ENCODE results near the gene HORMAD2.

DNA sequence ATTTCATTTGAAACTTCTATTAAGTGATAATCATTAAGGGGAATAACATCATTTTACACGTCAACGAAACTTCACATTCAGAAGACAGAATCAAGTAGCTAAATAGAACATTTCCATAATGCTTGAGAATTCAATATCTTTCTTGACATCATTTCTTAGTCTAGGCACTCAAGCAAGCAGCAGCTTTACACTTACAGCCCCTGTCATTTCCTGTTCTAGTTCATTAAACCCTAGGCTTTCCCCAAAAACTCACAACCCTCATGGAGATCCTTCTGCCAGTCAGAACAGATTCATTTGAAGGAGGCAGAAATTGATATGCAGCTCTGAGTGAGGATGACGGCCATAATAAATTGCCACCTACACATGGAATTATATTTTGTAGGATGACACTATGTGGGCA lies 5.3 kb upstream of the HORMAD2 start:
- TF ChIP-seq, protein P1, sequence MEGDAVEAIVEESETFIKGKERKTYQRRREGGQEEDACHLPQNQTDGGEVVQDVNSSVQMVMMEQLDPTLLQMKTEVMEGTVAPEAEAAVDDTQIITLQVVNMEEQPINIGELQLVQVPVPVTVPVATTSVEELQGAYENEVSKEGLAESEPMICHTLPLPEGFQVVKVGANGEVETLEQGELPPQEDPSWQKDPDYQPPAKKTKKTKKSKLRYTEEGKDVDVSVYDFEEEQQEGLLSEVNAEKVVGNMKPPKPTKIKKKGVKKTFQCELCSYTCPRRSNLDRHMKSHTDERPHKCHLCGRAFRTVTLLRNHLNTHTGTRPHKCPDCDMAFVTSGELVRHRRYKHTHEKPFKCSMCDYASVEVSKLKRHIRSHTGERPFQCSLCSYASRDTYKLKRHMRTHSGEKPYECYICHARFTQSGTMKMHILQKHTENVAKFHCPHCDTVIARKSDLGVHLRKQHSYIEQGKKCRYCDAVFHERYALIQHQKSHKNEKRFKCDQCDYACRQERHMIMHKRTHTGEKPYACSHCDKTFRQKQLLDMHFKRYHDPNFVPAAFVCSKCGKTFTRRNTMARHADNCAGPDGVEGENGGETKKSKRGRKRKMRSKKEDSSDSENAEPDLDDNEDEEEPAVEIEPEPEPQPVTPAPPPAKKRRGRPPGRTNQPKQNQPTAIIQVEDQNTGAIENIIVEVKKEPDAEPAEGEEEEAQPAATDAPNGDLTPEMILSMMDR (IDR thresholded peaks at IDR 0.05) = no peak
- TF ChIP-seq POLR2A (IDR thresholded peaks at IDR 0.05) (no peak), EP300 (IDR thresholded peaks at IDR 0.05) (no peak), POLR2AphosphoS5 (IDR thresholded peaks at IDR 0.05) (no peak)
